COR-L47 (cell line): ENCODE measurements around the gene HCRTR1.

ENCODE experiments used
- DNase-seq: peaks from one replicate; lab custom pipeline; 2025; lab: John Stamatoyannopoulos, UW

Gene HCRTR1

DNA sequence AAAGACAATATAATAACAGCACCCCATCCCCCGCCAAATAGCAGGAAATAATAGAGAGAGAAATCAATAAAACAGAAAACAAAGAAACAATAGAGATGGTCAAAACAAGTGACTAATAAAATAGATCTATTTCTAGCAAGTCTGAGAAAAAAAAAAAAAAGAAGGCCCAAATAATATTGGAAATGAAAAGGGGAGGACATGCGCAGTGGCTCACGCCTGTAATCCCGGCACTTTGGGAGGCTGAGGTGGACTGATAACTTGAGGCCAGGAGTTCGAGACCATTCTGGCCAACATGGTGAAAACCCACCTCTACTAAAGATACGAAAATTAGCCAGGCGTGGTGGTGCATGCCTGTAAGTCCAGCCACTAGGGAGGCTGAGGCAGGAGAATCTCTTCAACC lies 18.5 kb upstream of the HCRTR1 start:
- no peak for DNase-seq

DNA sequence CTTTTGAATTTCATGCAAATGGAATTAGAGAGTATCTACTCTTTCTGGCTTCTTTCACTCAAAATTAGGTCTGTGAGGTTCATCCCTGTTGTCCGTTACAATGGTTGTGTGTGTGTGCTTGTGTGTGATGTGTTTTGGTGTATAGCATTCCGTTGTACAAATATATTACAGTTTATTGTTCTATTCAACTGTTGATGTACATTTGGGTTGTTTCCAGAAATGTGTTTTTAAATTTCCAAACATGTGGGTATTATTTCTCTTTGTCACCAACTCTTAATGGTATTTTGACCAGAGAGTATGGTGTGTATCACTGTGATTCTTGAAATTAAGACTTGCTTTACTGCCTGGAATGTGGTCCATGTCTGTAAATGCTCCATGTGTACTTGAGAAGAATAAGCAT lies 16.8 kb upstream of the HCRTR1 start:
- no peak for DNase-seq

DNA sequence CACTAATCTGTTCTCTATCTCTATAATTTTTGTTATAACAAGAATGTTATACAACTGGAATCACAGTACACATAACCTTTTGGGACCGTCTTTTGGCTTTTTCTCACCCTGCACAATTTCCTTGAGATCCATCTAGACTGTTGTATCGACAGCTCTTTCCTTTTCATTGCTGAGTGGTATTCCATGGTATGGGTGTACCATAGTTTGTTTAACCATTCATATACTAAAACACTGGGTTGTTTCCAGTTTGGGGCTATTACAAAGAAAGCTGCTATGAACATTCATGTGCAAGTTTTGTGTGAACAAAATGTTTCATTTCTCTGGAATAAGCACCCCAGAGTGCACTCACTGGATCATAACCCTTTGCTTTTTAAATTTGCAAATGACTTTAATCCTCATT lies 15.4 kb upstream of the HCRTR1 start:
- DNase-seq, result no peak

DNA sequence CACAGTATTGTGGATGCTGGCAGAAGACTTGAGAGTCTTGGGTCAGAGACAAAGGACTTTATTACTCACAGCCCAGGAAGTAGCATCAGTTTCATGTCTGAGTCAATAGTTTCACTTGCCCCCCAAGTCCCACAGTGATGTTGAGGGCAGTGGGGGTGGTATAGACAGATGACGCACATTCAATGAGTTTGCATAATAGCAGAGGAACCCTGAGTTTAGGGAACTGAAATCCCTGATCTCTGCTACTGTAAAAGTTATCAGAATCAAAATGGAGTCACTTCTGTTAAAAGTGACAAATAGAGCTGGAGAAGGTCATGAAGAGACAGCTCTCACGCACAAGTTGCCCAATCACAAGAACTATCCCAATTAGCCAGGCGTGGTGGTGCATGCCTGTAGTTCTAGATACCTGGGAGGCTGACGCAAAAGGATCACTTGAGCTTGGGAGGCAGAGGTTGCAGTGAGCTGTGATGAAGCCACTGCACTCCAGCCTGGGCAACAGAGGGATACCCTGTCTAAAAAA lies 11.5 kb upstream of the HCRTR1 start:
- no peak for DNase-seq

DNA sequence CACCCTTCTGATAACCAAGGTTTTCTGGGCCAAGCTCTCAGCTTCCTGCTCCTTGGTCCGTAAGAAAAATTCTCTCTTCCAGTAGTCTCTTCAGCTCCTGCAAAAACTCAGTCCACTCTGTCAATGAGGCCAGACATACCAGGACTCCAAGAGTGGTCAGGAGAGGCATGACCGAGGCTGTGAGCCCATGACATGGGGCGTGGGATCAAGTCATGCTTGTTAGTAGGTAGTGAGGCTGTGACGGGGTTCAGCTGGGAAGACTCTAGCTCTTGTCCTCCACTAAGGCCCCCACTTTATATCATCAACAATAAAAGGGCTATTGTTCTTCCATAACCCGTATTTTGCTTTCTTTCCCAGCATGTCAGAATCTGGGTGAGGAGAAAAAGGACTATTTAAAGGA lies 10.1 kb upstream of the HCRTR1 start:
- DNase-seq, result no peak

DNA sequence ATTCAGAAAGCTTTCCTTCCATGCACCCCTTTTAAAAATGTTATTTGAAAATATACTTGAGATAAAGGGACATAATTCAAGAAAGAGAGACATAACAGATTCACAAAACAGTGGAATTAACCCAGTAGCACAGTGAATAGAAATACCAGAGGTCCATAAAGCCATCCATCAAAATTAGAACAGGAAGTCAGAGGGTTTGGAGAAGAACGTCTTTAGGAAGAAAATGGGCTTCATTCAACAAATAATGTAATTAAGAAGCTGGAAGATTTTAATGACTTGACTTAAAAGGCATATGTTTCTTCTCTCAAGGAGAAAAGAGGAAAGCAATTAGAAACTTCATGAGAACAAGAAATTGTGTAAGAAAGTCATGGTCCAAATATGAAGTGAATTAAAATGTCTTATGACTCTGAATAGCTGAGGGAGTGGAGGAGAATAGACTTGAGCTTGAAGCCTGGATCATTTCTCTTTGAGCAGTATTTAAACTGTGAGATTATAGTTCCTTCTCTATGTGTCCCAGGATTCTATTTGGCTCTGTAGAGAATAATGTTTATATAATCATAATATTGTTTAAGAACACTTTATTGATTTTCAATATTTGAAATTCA lies 7.9 kb upstream of the HCRTR1 start:
- DNase-seq, result no peak

DNA sequence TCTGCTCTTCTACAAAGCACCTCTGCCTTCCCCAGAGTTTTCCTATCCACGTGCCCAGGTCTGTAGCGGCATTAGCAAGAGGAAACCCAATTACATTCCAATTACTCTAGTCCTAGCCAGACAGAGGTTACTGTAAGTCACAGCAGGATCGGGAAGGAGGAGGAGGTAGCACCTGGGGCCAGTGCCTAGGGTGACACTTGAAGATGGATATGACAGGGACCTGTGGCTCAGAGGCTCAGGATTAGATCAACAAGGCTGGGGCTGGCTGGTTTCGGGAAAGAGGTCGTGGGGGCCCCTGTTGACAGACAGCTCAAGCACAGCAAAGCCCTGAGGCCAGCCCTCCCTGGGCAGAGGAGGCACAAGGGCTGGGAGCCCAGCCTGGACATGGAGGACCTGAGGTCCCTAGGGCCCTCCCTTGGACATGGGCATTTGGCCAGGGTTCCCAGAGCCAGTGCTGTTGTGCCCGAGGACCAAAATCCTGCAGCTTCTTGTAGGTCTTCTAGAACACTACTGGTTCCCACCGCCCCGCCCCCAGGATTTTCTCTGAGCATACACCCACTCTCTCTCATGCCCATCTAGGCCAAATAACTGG lies 3.0 kb upstream of the HCRTR1 start:
- DNase-seq, result no peak

DNA sequence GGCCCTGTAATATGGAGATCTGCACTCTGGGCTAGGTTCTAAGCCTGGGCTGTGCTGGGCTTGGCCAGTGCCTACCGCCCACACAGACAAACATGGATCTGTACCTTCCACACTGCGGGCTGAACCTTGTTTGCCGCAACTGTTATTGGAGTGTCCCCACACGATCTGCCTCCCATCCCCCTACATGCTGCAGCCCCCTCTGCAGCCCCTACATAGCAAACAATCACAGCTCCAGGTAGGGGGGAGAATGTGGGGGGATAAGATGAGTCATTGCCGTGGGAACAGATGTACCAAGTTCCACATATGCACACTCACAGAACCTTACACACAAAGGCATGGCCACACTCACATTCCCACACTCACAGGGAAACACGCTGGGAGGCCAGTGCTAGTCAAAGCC lies 2.1 kb upstream of the HCRTR1 start:
- no peak for DNase-seq

DNA sequence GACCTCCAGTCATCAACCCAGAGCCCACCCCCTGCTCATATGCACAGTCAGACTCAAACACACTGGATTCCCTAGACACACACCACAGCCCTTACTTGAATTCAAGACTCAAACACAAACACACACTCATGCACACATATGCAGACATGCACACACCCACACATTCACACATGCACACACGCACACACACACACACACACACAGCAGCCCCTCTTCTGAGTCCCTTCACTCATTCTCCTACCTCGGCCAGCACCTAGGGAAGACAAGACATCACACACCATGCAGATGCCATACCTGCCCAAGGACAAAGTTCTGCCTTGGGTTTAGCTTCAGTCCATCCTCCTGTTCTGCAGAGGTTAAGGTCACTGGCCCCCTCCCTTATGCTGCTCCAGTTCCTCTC lies 1.6 kb upstream of the HCRTR1 start:
- DNase-seq, result no peak

DNA sequence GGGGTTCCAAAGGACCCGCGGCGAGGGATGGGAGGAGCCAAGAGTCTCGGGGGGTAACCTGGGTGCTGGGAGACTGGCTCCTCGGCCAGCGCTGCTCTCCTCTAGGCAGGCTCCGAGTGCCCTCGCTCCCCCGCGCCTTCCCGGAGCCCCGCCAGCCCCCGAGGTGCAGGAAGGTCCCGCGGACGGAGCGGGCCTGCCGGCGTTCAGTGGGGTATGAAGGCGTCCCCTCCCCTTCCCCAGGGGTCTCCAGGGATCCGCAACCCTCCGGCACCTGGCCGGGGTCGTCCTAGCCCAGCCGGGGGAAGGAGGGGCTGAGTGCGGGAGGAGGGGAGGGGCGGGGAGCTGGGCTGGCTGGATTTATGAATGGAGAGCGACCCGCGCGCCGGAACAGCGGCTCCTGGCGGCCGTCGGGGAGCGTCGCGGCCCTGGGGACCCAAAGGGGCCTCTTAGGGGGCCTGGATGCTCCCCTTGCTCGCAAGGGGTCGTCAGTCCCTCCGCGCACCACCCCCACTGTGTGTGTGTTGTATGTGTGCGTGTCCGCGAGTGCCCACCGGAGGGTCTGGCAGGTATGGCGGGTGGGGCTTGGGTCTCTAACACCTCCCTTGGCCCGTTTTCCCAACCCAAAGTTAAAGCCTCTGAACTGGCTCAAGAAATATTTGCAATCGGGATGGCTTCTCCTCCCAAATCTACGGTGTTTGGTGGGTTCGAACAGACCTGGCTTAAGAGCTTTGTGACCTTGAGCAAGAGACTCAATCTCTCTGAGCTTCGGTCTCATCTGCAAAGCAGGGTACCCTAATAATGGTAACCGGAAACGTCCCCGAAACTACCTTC lies 642 bp downstream of the HCRTR1 start:
- DNase-seq, result peak; percentile 7

DNA sequence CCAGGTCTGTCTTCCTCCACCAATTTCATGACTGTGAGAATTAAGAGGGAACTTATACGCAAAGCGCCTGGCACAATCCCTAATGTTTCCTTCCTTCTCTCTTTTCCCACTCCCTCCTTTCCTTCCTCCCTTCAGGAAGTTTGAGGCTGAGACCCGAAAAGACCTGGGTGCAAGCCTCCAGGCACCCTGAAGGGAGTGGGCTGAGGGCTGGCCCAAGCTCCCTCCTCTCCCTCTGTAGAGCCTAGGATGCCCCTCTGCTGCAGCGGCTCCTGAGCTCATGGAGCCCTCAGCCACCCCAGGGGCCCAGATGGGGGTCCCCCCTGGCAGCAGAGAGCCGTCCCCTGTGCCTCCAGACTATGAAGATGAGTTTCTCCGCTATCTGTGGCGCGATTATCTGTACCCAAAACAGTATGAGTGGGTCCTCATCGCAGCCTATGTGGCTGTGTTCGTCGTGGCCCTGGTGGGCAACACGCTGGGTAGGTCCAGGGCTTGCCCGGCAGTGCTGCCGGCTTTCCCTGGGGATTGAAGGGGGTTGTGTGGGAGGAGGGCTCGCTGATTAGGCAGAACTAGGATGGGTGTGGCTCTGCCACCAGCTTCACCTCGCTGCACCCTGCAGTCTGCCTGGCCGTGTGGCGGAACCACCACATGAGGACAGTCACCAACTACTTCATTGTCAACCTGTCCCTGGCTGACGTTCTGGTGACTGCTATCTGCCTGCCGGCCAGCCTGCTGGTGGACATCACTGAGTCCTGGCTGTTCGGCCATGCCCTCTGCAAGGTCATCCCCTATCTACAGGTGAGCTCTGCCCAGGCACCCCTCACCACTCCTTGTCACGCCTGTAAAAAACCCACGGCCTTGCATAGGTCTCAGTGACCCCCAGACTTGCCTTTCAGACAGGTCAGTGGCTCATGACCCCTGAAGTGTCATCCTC lies 1.7 kb downstream of the HCRTR1 start:
- DNase-seq, result no peak

DNA sequence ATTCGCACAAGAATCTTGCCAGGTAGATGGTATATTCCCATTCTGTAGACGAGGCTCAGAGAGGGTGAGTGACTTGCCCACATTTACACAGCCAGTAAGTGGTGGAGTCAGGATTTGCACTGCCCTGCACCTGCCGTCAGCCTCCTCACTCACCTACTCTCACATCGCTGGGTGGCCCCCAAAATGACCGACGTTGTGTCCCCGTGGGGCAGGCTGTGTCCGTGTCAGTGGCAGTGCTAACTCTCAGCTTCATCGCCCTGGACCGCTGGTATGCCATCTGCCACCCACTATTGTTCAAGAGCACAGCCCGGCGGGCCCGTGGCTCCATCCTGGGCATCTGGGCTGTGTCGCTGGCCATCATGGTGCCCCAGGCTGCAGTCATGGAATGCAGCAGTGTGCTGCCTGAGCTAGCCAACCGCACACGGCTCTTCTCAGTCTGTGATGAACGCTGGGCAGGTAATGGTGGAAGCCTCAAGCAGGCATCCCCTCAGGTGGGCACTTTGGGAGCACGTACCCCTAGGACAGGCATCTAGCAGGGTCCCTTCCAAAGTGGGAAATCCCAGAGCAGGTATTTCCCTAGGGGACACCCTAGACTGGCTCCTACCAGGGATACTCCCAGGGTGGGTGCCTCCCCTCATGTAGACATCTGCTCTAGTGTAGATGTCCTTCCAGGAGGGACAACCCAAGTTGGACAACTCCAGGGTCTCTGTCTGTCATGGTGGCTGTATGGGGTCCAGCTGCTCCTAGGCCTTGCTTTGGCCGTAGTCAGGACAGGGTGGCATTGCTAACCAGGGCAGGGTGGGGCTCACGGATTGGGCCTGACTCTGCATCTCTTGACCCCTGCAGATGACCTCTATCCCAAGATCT lies 3.4 kb downstream of the HCRTR1 start:
- no peak for DNase-seq

DNA sequence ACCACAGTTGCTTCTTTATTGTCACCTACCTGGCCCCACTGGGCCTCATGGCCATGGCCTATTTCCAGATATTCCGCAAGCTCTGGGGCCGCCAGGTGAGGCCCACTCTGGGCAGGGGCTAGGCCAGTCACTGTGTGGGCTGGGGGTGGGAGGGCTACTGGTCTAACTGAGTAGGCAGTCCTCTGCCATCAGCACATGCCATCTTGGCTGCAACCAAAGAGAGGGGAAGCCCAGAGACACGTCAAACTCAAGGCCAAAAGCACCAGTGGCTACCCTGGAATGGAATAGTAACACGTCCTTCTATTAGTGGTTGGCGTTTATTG lies 4.0 kb downstream of the HCRTR1 start:
- DNase-seq, result no peak

DNA sequence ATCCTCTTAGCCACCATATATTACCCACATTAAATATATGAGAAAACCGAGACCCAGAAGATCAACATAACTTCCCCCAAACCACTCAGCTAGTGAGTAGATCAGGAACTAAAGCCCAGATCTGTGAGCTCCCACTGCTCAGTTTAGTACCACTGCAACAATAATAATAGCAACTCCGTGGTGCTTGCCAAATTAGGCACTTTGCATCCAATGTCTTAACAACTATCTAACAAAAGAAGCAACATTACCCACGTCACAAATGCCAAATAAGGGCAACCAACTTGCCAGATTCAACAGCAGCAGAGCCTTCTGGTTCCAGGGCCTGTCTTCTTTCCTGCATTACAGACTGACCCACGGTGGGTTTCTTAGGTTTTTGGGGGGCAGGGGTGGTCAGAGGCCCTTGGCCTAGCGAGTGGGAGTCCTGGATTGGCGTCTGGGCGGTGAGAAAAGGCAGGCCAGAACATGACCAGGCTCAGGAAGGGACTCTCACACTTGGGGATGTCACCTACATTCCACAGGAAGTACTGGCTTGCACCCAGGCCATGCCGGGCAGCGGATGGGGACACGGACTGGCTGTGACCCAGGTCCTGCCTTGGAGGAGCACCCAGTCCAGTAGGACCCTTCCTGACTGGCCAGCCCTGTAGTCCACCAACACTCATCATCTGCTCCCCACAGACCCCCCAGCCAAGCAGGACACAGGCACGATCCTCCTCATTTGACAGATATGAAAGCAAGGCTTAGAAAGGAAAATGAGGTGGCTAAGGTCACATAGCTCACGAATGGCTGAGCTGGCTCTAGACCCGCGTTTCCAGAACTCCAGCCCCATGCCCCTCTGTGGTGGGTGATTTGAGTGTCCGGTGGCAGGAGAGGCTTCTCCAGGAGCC lies 4.6 kb downstream of the HCRTR1 start:
- no peak for DNase-seq

DNA sequence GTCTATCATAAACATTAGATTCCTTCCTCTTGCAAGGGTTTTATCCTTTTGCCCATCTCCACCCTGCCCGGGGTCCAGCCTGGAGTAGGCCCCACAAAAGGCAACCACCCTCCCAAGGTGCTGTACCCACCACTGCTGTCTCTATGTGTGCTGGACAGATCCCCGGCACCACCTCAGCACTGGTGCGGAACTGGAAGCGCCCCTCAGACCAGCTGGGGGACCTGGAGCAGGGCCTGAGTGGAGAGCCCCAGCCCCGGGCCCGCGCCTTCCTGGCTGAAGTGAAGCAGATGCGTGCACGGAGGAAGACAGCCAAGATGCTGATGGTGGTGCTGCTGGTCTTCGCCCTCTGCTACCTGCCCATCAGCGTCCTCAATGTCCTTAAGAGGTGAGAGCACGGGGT lies 5.9 kb downstream of the HCRTR1 start:
- no peak for DNase-seq

DNA sequence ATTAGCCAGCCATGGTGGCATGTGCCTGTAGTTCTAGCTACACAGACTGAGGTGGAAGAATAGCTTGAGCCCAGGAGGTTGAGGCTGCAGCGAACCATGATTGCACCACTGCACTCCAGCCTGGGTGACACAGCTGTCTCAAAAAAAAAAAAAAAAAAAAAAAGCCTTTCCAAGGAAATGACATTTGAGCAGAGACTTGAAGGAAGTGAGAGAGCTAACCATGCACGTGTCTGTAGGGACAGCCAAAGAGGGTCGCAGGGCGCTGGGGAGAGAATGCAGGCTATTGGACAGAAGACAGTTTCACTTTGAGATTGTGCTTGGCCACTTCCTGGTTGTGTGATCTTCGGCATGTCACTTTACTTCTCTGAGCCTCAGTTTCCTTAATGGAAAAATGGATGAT lies 6.8 kb downstream of the HCRTR1 start:
- no peak for DNase-seq

DNA sequence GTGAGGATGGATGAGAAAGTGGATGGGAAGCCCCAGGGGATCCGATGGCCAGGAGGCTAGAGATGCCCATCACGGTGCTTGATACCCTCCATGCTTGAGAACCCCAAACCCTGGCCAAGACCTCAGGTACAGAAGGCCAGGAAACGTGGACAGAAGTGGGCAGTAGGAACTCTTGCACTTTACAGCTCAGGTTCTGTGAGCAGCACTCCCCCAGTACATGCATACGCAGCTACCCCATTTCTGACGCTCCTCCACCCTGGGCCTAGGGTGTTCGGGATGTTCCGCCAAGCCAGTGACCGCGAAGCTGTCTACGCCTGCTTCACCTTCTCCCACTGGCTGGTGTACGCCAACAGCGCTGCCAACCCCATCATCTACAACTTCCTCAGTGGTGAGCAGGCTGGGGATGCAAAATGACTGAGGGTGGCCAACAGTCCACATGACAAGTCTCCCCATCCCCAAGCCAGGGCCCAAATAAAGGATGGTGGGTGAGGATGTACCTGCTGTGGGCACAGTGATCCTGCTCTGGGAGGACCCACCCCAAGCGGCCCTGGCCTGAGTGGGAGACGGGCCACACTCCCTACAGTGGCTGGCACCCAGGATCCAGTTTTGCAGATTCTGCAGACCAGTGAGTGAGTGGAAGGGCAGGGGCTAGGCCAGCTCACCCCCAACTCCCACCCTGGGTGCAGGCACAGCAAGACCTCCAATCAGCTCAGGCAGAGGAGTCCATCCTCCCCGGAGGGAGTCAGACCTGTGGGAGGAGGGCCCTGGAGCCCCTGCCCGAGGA lies 7.4 kb downstream of the HCRTR1 start:
- no peak for DNase-seq

DNA sequence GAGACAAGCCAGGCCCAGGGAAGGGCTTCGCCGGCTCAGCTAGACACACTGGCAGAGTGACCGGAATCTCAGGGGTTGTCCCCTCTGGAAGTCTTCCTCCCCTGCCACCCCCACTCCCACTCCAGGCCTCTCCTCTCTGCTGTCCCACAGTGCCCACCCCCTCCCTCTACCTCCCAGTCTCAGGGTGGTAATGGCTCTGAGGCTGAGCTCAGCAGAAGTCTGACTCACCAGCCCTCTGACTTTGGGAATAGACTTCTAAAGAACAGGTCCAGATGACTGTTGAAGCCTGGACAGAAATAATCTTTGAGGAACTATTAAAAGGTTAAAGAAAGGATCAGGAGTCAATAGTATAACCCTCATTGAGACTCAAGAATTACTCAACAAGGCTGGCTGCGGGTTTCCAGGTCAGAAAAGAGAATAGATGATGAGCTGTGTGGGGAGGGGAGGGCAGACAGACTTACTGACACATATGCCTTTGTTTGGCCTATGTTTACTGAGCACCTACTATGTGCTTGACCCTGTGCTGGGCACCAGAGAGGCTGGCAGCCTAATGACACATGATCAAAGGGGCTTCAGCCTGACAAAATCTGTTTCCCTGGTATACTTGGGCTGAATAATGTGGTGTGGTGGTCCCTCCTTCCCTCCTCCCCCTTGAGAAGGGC lies 8.2 kb downstream of the HCRTR1 start:
- DNase-seq, result no peak
